ENCODE results near the gene PSMA5.
"Not testable (repeated sequence)": the region's sequence is repeated elsewhere in the genome, so short reads cannot be mapped to it uniquely, and the experiment has no call there.

PSMA5 gene

DNA sequence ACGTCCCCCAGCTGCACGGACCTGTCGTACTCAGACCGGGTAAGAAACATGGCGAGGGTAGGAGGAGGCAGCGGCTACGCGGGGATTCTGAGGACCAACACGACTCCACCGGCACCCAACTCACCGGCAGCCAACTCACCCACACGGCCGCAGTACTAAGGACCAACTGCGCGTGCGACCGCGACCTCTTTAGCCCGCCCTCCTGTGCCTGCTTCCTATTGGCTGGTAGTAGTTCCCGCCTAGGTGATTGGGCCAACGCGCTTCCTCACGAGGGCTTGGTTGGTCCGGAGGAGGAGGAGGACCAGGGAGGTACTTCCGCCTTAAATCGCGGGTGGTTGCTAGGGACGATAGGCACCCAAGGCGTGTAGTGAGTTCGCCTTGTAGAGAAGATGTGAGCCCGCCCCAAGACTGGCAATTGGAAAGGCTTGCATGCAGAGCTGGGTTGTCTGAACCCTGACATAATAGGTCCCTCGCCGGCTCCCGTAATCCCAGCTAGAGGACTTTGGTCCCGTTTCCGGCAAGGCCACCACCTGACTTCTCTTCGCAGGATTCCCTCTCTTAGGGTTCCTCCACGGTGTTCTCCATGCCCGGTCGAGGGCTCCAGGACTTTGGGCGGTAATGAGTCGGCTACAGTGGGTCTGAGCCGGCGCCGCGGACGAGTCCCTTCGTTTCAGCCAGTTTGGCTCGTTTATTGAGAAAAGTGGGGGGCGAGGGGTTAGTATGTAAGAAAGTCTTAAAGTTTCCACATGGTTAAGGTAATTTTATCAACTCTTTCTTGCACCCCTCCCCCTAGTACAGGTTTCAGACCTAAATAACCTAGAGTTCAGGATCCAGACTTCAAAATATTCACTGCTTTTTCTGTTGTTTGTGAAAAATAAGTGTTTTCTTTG lies at the start of gene PSMA5:
Gene PSMA5 (minus strand): TSS at position 168 of the 890 bp plus-strand sequence. CDS start 118 bp downstream, at position 50.
- DNase-seq (ENCODE audit: low read depth): peak; percentile 97

DNA sequence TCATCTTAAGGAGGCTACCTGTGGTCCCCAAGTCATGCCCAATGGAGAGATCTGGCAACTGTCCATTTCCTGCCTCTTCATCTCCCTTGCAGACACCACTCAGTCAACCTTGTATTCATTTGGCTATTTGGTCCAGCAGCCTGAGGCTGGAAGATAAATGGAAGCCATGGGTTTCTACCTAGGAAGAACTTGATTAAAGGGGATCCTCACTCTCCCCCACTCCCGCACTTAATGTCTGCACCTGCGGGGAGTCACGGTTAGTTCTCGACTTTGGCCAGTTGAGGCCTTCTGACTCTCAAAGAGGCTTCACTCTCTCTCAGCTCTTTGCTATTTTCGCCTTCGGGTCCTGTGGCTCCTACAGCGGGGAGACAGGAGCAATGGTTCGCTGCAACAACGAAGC lies 49.0 kb upstream of the PSMA5 start:
- DNase-seq (ENCODE audit: low read depth): no peak

DNA sequence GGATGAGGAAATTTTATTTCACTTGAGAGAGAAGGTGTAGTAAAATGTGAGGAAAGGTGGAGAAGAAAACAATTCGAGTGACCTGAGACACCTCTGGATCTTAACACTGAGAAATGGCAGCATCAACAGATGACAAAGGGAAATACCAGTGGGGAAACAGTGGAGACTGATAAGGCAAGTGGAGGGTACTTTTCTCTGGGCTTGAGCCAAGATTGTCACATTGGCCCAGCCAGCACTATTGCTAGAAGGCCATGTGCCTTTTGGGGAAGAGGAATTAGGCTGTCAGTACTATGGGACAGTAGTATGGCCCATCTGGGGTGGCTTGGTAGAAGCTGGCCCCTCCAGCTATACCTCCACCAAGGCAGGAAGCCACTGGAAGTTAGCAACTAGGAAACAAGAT lies 48.4 kb upstream of the PSMA5 start:
- DNase-seq (ENCODE audit: low read depth): no peak

DNA sequence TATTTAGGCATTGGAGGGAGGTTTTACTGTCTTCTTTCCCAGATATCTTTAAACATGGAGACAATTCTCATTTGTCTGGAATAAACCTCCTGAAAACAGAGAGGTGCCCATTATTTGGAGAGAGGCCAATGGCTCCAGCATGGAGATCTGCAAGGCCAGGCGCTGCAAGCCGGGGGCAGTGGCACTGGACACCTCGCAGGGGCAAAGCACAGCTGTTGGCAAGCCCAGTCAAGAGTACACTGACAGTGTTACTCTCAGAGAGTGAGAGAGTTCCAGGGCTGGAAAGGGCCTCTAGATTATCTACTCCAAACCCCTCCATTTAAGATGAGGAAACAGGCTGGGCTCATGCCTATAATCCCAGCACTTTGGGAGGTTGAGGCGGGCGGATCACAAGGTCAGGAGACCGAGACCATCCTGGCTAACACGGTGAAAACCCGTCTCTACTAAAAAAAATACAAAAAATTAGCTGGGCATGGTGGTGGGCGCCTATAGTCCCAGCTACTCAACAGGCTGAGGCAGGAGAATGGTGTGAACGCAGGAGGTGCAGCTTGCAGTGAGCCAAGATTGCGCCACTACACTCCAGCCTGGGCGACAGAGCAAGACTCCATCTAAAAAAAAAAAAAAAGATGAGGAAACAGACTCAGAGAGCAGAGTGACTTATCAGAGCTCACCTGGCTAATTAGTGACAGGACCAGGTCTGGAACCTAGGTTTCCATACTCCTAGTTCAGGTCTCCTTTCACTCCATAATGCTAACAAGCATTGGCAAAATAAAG lies 47.2 kb upstream of the PSMA5 start:
- DNase-seq (ENCODE audit: low read depth): not testable (repeated sequence)

DNA sequence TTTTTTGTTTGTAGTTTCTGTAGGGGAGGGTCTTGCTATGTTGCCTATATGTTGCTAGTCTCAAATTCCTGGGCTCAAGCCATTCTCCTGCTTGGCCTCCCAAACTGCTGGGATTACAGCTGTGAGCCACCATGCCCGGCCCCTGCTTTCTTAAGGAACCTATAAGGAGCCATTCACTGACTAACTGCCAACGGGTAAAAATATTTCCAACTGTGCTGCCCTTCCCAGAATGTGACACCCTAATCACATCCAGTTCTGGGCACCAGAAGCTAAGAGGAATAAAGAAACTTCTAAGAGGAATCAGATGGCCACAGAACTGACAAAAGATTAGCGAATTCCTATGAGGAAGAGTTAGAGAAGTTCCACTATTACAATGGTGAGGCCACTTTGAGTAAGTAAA lies 46.5 kb upstream of the PSMA5 start:
- no peak for DNase-seq (ENCODE audit: low read depth)

DNA sequence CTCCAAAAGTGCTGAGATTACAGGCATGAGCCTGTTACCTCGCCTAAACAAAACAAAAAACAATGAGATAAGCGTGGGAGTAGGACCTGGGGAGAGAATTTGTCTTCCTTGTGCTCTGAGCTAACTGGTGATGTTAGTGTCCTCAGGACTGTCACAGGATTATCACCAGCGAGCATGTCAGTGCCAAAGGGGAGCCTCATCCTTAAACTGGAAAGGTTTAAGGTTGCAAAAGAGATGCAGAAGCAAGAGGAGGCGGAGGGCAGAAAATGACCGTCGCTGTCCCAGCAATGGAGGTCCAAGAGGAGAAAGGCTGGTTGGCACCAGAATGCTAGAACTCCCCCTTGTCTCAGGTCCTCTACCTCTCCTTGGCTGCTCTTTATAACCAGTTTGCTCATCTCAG lies 44.0 kb upstream of the PSMA5 start:
- DNase-seq (ENCODE audit: low read depth): no peak

DNA sequence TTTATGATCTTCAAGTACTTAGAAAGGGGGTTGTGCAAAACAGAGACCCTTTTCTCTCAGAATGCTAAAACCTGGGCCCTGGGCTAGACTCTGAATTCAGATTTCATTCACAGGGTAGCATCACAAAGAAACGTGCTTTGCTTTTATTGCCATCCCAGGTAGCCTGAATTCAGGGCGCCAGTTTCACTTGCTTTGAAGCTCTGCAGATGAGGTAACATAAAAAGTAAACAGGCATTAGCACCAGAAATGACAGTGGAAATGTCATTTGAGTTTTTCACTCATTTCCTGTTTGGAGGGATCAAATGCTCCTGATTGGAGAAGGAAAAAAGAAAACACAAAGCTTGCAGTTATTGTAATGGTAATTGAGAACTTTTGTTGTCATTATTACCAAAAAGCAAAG lies 42.7 kb upstream of the PSMA5 start:
- DNase-seq (ENCODE audit: low read depth): no peak

DNA sequence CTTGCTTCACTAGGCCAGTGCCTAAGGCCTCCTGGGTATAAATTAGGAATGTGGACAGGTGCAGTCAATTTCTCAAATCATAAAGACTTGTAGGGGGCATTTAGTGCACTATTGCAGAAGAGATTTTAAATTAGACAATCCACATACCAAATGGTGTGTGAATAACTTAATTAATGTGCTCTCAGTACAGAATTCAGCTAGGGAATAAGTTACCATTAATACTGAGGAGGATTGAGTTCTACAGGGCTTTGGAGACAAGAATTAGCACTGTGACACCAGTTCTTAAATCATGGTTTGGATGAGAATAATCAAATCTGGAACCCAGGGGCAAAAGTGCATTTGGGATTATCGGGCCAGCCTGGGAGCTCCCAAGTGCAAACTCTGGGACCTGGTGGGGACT lies 41.8 kb upstream of the PSMA5 start:
- no peak for DNase-seq (ENCODE audit: low read depth)

DNA sequence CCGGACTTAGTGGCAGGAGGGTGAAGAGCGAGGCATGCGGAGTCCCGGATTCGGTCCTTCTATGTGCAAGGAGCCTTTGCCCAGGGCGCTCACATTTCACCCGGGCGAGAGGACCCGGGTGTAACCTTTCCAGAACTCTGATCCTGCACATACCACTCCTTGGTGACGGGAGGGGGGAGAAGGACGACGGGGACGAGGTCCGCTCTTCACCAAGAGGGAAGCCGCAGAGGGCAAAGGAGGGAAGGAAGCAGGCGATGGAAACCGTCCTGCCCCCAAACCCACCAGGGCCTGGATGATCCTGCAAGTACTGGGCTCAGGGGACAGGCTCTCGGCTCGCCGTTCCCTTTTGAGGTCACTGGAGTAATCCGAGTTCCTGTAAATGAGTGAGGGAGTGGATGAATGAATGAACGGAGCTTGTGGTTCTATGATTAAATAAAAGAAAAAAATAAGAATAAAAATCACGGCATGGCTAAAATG lies 41.1 kb upstream of the PSMA5 start:
- no peak for DNase-seq (ENCODE audit: low read depth)

DNA sequence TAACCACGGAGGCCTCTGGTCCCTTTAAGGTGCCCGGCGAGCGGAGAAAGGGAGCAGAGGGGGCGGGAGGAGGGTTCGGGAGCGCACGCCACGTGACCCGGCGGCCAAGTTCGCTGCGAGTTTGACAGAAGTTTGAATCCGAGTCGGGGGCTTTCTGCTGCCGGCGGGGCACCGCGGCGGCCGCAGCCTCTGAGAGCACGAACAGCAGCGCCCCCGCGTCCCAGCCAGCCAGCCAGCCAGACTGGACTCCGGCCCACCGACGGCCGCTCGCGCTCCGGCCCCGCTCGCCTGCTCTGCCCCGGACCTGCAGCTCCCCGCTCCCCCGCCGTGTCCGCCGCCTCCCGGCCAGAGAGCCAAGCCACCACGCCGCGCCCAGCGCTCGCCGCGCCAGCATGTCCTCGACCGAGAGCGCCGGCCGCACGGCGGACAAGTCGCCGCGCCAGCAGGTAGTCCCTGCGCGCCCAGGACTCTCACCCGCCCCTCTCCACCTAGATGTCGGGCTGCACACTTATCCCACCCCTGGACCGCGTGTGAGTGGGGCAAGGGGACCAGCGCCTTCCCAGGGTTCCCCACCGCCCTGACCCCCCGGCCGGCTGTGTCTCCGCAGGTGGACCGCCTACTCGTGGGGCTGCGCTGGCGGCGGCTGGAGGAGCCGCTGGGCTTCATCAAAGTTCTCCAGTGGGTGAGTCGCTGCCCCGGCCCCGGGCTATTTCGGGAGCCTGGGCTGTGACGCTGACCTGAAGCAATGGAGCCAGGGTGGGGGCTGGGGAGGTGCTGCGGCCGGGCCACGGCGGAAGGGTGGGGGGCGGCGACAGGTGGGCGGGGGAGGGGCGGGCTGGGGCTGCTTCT lies 40.4 kb upstream of the PSMA5 start, which contains the start of gene SYPL2:
Gene SYPL2 (plus strand): TSS at position 95 of the 849 bp plus-strand sequence. CDS start 298 bp downstream, at position 393.
- DNase-seq (ENCODE audit: low read depth): no peak

DNA sequence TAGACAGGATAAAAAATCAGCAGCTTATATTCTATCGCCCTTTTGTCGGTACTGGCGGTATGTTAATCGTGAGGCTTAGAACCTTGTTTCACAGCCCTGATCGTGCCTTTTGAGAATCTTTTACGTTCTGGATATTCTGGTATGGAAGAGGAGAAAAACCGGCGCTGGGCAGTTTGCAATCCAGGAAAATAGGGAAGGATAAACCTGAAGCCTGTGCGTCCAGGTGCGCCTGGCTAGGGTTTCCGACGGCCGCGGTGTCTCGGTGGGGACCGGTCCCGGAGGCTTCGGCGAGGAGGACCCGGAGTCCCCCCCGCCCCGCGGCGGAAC lies 39.8 kb upstream of the PSMA5 start:
- DNase-seq (ENCODE audit: low read depth): no peak

DNA sequence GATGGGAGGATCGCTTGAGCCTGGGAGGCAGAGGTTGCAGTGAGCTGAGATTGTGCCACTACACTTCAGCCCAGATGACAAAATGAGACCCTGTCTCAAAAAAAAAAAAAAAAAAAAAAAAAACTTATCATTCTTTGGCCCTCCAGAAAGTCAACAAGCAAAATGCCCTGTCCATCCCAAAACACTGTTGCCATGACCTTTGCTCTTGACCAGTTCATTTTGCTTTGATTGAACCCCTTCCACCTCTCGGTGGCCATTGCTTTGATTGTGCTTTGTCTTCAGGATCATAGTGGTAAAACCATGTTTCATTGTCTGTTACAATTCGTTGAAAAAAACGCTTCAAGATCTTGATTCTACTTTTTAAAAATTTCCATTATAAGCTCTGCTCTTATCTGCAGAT lies 31.6 kb upstream of the PSMA5 start:
- no peak for DNase-seq (ENCODE audit: low read depth)

DNA sequence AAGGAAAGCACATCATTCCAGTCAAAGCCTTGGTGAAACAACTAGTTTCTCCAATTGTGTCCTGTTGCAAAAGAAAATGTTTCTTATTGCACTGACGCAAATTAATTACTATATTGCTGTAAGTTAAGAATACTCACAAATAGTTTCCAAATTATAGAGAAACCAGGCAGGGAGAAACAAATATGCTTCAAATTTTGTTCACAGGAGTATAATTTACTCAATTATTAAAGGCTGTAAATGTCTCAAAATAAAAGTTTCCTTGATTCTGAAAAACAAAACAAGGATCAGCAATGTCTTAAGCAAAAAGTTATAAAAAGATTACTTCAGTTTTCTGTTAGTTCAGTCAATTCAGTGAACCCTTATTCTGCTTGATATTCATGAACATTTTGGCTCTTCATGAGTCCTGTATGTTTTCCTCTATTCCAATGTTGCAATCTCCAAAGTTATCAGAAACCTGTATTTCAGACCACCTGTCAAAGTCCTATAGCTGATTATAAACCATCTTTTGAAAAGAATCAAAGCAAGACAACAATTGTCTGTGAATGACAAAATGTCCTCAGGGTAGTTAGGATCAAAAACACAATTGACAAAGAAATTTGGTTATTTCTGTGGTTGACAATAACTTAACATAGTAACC lies 28.4 kb upstream of the PSMA5 start:
- no peak for DNase-seq (ENCODE audit: low read depth)

DNA sequence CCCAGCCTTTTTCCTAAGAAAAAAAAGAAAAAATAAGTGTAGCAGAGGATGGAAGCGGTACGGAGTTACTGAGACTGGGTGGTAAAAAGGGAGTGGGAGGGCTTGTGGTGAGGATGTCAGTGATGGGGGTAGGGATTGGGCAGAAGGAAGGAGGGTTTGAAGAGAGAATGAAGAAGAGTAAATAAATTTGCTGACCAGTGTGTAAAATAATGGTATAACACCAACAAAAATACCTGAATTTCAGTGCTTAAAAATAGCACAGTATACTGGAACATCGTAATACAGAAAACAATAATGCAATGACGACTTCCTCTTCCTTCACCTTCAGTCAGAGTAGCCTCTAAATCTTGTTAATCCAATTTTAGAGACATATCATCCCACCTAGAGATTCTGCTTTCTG lies 21.3 kb upstream of the PSMA5 start:
- no peak for DNase-seq (ENCODE audit: low read depth)

DNA sequence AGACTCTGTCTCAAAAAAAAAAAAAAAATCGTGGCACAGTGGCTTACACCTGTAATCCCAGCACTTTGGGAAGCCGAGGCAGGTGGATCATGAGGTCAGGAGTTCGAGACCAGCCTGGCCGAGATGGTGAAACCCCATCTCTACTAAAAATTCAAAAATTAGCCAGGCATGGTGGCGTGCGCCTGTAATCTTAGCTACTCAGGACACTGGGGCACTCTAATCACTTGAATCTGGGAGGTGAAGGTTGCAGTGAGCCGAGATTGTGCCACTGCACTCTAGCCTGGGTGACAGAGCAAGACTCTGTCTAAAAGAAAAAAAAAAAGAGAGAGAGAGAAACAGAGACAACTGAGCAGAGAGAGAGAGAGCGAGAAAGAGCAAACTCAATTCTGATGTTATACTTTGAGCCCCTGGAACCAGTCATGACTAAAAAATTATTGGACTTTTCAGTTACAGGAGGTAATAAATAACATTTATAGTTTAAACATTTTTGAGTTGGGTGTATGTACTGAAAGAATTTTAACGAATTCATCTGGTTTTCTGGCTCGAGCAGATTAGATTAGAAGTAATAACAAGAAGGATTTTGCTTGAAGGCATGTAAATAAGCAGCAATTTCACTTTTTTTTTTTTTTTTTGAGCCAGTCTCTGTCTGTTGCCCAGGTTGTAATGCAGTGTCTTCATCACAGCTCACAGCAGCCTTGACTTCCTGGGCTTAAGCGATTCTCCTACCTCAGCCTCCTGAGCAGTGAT lies 19.9 kb upstream of the PSMA5 start:
- not testable (repeated sequence) for DNase-seq (ENCODE audit: low read depth)

DNA sequence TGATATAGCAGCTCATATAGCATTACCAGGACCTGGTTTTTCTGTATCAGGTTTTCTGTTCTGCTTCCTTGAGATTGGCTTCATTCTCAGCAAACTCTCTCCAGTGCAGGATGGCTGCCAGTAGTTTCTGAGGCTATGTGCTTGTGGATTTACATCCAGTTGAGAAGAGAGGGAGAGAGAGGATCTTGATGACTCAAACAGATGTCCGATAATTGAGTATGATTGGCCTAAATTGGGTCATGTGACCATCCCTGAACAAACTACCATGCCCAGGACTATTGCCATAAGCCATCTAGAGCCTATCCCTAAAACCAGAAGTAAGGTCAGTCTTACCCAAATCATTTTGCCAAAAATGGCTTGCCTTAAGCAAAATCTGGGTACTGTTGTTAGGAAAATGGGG lies 18.1 kb upstream of the PSMA5 start:
- no peak for DNase-seq (ENCODE audit: low read depth)

DNA sequence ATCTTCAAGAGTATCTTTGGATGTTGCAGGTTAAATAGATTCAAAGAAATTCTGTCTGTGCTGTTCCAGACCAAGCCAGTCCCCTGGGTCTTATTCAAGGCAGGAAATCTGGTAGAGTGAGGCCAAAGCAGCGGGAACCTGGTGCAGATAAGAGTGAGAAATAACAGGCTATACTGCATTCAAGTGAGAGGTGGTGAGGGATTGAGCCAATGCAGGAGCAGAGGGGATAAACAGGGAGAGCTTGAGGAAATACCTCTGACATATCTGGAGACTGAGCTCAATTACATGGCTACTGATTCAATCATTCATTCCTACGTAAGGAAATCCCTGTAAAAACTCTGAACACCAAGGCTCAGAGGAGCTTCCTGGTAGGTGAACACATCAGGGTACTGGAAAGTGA lies 17.2 kb upstream of the PSMA5 start:
- no peak for DNase-seq (ENCODE audit: low read depth)

DNA sequence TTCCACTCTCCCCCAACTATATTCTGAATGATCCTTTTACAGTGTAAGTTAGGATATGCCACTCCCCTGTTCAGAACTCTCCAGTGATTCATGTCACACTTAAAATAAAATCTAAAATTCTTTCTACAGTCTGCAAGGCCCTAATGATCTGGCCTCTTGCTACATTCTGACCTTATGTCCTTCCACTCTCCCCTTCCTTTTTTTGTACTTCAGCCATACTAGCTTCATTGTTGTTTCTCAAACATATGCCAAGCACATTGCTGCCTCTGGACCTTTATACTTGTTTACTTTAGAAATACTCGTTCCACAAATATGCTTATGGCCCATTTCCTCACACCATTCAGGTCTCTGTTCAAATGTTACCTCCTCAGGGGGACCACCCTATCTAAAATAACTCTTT lies 14.8 kb upstream of the PSMA5 start:
- DNase-seq (ENCODE audit: low read depth): peak; percentile 31

DNA sequence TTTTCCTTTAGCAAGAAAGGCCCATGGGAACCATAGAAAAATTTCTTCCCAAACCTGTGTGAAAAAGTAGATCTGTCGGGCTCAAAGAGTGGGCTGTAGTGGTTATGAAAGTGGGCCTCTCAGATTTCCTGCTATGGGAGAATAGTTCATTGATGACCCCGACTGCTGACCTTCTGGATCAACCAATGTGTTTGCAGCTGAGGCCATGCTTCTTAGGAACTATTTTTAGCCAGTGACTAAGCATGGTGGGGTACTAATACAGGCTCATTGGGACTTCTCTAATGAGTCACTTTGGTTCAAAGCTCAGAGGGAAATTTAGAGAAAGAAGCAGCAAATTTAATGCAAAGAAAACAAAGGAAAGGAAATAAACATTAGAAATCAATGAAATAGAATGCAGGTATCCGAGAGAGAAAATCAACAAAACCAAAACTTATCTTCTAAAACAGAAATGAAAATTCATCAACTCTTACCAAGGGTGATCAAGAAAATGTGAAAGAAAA lies 12.6 kb upstream of the PSMA5 start:
- peak; percentile 76 for DNase-seq (ENCODE audit: low read depth)

DNA sequence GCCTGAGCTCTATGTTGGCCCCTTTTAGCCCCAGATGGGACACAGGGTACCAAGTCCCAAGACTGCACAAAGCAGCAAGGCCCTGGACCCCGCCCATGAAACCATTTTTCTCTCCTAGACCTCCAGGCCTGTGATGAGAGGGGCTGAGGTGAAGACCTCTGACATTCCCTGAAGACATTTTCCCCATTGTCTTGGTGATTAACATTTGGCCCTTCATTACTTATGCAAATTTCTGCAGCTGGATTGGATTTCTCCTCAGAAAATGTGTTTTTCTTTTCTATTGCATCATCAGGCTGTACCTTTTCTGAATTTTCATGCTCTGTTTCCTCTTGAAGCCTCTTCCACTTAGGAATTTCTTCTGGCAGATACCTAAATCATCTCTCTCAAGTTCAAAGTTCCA lies 8.2 kb upstream of the PSMA5 start:
- no peak for DNase-seq (ENCODE audit: low read depth)

DNA sequence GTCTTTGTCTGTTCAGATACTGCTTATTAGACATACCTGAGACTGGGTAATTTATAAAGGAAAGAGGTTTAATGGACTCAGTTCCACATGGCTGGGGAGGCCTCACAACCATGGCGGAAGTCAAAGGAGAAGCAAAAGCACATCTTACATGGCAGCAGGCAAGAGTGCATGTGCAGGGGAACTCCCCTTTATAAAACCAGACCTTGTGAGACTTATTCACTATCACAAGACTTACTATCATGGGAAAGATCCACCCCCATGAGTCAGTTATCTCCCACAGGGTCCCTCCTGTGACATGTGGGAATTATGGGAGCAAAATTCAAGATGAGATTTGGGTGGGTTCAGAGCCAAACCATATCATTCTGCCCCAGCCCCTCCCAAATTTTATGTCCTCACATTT lies 7.1 kb upstream of the PSMA5 start:
- DNase-seq (ENCODE audit: low read depth): no peak

Data from HS-5 (cell line).